ENCODE results near the gene FANCM.
"Not testable (repeated sequence)": the region's sequence is repeated elsewhere in the genome, so short reads cannot be mapped to it uniquely, and the experiment has no call there.

FANCM gene

DNA sequence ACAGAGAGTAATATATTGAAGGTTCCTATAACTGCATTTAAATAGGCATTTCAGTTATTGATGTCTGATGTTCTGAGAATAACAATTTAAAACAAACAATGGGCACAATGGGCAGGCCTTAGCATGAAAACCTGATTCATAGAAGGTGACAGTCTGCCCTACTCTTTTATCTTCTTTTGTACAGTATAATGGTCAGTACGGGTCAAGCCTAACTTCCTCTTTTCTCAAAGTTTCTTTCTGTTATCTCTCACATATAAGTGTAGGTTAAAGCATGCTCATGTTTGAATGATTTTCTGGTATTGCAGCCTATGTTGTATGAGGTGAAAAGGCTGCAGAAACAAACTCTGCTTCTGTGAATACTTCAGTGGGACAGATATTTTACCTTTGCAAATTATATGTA, 15.6 kb upstream of the FANCM start:
- no peak overlapping the region for H3K9ac ChIP-seq (ENCODE audit: low read depth, low read length)
- H3K27me3 ChIP-seq (ENCODE audit: insufficient read depth, low read length), result no peaks in the 10 kb centered on the region
- no CpG with 5 or more reads among the region's 1 CpG for WGBS
- no peaks in the 10 kb centered on the region for H3K9me3 ChIP-seq (ENCODE audit: insufficient read depth, low read depth, low read length)
- no peak overlapping the region for H3K27ac ChIP-seq (ENCODE audit: low read depth, low read length)
- no peak overlapping the region for H3K4me3 ChIP-seq (ENCODE audit: low read length)
- H3K4me1 ChIP-seq (ENCODE audit: insufficient read depth, low read length), result no peaks in the 10 kb centered on the region
- peaks cover 95% of the 10 kb centered on the region for H3K36me3 ChIP-seq (ENCODE audit: insufficient read depth, low read length)

DNA sequence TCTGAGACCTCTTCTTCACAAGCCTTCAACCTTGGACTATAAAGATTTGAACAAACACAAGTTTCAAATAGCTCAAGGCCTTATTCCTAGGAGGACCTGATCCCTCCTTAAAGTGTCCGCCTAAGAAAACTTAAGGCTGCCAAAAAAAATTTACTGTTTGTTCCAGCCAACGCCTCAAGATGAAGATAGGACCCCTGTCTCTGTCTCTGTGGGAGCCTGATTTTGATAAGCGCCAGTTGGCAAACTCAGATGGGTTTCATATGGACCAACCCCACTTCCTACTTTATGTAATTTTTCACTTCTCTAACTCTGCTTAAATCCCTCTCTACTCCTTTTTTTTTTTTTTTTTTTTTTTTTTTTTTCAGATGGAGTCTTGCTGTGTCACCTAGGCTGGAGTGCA, 12.5 kb upstream of the FANCM start:
- no peak overlapping the region for H3K27ac ChIP-seq (ENCODE audit: low read depth, low read length)
- H3K9me3 ChIP-seq (ENCODE audit: insufficient read depth, low read depth, low read length), result no peaks in the 10 kb centered on the region
- H3K36me3 ChIP-seq (ENCODE audit: insufficient read depth, low read length), result peaks cover 91% of the 10 kb centered on the region
- no peak overlapping the region for H3K4me3 ChIP-seq (ENCODE audit: low read length)
- no peaks in the 10 kb centered on the region for H3K27me3 ChIP-seq (ENCODE audit: insufficient read depth, low read length)
- H3K4me1 ChIP-seq (ENCODE audit: insufficient read depth, low read length), result no peaks in the 10 kb centered on the region
- 95% methylated on average over 3 of the region's 3 CpGs for WGBS
- H3K9ac ChIP-seq (ENCODE audit: low read depth, low read length), result no peak overlapping the region

DNA sequence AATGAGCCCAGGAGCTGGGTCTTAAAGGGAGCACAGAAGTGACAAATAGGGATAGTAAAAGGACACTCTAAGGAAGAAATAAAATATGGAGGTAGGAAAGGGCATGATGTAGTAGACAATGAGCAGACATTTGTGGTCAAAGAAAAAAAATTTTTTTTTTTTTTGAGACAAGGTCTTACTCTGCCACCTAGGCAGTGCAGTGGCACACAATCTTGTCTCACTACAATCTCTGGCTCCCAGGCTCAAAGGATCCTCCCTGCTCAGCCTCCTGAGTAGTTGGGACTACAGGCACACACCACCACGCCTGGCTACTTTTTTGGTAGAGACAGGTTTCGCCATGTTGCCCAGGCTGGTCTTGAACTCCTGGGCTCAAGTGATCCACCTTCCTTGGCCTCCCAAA, 10.0 kb upstream of the FANCM start:
- H3K27ac ChIP-seq (ENCODE audit: low read depth, low read length), result no peak overlapping the region
- no peaks in the 10 kb centered on the region for H3K9me3 ChIP-seq (ENCODE audit: insufficient read depth, low read depth, low read length)
- no peaks in the 10 kb centered on the region for H3K27me3 ChIP-seq (ENCODE audit: insufficient read depth, low read length)
- no peak overlapping the region for H3K4me3 ChIP-seq (ENCODE audit: low read length)
- 94% methylated on average over 2 of the region's 2 CpGs for WGBS
- peaks cover 92% of the 10 kb centered on the region for H3K36me3 ChIP-seq (ENCODE audit: insufficient read depth, low read length)
- H3K9ac ChIP-seq (ENCODE audit: low read depth, low read length), result no peak overlapping the region
- peaks cover 4% of the 10 kb centered on the region; the same call in 1 of the 2 replicates for H3K4me1 ChIP-seq (ENCODE audit: insufficient read depth, low read length)

DNA sequence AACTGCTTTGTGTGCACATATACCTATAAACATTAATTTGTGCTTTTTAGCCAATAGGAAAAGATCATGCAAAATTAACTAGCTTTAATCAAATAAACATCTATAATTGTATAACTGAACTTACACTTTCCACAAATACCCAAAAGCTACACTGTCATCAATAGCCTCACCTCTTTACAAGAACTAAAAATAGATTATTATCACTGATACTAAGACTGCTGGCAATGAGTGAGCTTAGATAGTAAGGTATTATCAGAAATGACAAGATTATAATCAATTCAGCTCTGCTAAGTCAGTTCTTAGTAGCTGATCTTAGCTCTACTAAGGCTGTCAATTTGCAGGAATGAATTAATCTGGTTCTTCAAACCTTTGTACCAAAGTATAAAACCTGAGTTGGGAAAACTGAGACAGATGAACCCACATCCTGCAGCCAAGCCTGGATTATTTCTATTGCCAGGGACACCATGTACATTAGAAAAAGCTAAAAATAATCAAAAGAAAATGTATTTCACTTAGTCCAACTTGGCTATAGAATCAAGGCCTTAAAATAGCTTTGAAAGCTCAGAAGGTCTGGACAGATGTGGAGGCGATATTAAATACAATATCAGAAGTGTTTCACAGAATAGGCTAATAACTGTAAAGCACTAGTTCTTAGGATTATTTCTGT, 6.6 kb upstream of the FANCM start:
- H3K4me1 ChIP-seq (ENCODE audit: insufficient read depth, low read length), result peaks cover 9% of the 10 kb centered on the region; the same call in 1 of the 2 replicates
- no peak overlapping the region for H3K4me3 ChIP-seq (ENCODE audit: low read length)
- no peak overlapping the region for H3K9ac ChIP-seq (ENCODE audit: low read depth, low read length)
- H3K9me3 ChIP-seq (ENCODE audit: insufficient read depth, low read depth, low read length), result no peaks in the 10 kb centered on the region
- H3K27me3 ChIP-seq (ENCODE audit: insufficient read depth, low read length), result no peaks in the 10 kb centered on the region
- peaks cover 73% of the 10 kb centered on the region for H3K36me3 ChIP-seq (ENCODE audit: insufficient read depth, low read length)
- 100% methylated on average over 1 of the region's 1 CpG for WGBS
- no peak overlapping the region for H3K27ac ChIP-seq (ENCODE audit: low read depth, low read length)

DNA sequence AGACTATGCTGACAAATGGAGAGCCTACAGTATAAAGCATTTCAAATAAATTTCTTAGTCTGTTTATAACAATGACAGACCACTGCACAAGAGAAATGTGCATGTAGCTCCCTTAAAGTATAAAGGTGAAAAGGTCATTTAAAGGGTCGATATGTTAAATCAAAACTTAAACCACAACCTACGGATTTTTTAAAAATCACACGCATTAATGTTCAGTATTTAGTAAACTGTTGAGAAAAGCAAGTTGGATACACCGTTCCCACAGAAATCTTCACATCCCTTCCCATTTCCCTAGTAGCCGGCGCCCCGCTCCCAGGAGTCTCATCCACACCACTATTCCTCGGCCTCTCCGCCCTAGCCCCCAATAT, 2.1 kb upstream of the FANCM start:
- WGBS, result under 1% methylated on average over 7 of the region's 9 CpGs
- peaks cover 31% of the 10 kb centered on the region for H3K36me3 ChIP-seq (ENCODE audit: insufficient read depth, low read length)
- peaks cover 16% of the 10 kb centered on the region for H3K4me1 ChIP-seq (ENCODE audit: insufficient read depth, low read length)
- H3K9ac ChIP-seq (ENCODE audit: low read depth, low read length), result peak overlapping the region; percentile 91
- H3K4me3 ChIP-seq (ENCODE audit: low read length), result peak overlapping the region; percentile 79
- H3K27ac ChIP-seq (ENCODE audit: low read depth, low read length), result peak overlapping the region; percentile 82
- no peaks in the 10 kb centered on the region for H3K9me3 ChIP-seq (ENCODE audit: insufficient read depth, low read depth, low read length)
- H3K27me3 ChIP-seq (ENCODE audit: insufficient read depth, low read length), result no peaks in the 10 kb centered on the region

DNA sequence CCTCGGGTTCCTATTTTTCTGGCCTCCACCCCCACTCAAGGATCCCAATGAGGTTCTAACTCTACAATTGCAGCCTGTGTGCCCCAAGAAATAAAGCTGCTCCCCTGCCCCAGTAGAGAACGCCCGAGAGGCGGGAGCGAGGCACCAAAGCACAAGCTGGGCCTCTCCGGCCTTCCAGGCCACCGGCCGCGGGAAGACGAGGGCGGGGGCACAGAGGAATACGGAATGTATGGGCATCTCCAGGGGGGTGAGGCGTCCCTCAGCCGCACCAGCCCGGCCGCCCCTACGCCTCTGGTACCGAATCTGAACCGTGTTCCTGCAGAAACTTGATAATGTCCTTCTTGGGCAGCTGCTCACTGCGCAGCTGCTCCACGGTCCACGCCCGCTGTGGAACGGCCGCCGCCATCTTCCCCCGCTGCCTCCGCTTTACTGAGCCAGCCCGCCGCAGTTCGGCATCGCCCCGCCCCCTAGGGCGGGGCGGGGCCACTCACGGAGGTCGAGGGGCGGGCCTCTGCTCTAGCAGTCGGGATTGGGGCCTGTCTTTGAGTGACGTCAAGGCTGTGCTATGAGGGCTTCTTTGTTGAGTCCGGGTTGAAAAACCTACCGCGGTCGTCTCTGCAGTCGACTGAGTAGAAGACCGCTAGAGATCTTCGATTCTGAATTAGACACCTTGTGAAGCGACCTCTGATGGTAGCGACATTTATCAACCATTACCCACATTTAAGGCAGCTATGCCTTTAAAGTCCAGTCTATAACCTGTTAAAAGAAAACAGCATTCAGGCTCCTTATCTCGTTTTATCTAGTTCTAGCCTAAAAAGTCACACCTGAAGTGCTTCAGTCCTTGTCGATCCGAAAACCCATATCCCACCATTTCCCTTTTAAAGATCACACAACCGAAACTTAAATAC, 1.4 kb upstream of the FANCM start, which contains the start of gene FKBP3:
Gene FKBP3 (minus strand): TSS at position 431 of the 908 bp plus-strand sequence. CDS start 25 bp downstream, at position 406.
- Histone ChIP-seq H3K4me3 (ENCODE audit: low read length) (peak within 1 kb of the TSS; percentile 79), H3K4me1 (ENCODE audit: insufficient read depth, low read length) (peaks cover 16% of the 10 kb centered on the region), H3K9me3 (ENCODE audit: insufficient read depth, low read depth, low read length) (no peaks in the 10 kb centered on the region), H3K27me3 (ENCODE audit: insufficient read depth, low read length) (no peaks in the 10 kb centered on the region), H3K27ac (ENCODE audit: low read depth, low read length) (peak within 1 kb of the TSS; percentile 82), H3K36me3 (ENCODE audit: insufficient read depth, low read length) (peaks cover 25% of the 10 kb centered on the region), H3K9ac (ENCODE audit: low read depth, low read length) (peak within 1 kb of the TSS; percentile 91)
- under 1% methylated on average over 53 of the region's 53 CpGs for WGBS

DNA sequence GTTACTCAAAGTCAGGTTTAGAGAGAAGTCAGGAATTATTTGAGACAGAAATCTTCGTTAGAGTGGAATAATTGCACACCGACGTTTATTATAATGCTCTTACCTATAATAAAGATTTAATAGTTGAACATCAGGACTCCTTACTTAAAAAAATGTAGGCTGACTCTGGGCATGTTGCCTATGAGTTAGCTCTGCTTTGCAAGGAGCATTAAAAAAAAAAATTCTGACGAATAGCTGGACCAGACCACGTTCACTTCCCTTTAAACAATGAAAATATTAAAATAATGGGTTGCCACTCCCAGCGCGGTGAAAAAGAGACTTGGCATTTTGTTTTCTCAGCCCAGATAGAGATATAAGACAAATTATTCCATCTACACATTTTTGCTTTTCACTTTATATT, 574 bp upstream of the FANCM start:
- peak overlapping the region; percentile 79 for H3K4me3 ChIP-seq (ENCODE audit: low read length)
- no peaks in the 10 kb centered on the region for H3K9me3 ChIP-seq (ENCODE audit: insufficient read depth, low read depth, low read length)
- peak overlapping the region; percentile 16; the same call in 1 of the 2 replicates for H3K27ac ChIP-seq (ENCODE audit: low read depth, low read length)
- H3K4me1 ChIP-seq (ENCODE audit: insufficient read depth, low read length), result peaks cover 16% of the 10 kb centered on the region
- peak overlapping the region; percentile 8; the same call in 1 of the 2 replicates for H3K9ac ChIP-seq (ENCODE audit: low read depth, low read length)
- no peaks in the 10 kb centered on the region for H3K27me3 ChIP-seq (ENCODE audit: insufficient read depth, low read length)
- WGBS, result 0% methylated on average over 1 of the region's 7 CpGs
- peaks cover 16% of the 10 kb centered on the region for H3K36me3 ChIP-seq (ENCODE audit: insufficient read depth, low read length)

DNA sequence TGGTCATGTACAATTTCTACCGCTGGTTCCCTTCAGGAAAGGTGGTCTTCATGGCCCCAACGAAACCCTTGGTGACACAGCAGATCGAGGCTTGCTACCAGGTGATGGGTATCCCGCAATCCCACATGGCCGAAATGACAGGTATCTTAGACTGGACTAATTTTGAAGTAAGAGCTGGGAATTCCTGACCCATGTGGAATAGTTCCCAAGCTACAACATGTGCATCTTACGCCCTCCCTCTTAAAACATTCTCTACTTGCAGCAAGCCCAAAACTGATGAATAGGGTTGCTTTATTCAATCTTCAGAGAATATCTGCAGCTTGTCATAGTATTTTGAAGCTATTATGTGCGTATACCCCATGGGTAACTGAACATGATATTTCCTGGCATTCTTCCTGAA, 669 bp downstream of the FANCM start:
- Histone ChIP-seq H3K9ac (ENCODE audit: low read depth, low read length) (peak overlapping the region; percentile 59), H3K36me3 (ENCODE audit: insufficient read depth, low read length) (peaks cover 7% of the 10 kb centered on the region), H3K27ac (ENCODE audit: low read depth, low read length) (peak overlapping the region; percentile 29; the same call in 1 of the 2 replicates), H3K4me1 (ENCODE audit: insufficient read depth, low read length) (peaks cover 12% of the 10 kb centered on the region), H3K9me3 (ENCODE audit: insufficient read depth, low read depth, low read length) (no peaks in the 10 kb centered on the region), H3K4me3 (ENCODE audit: low read length) (peak overlapping the region; percentile 79), H3K27me3 (ENCODE audit: insufficient read depth, low read length) (no peaks in the 10 kb centered on the region)
- 3% methylated on average over 7 of the region's 7 CpGs for WGBS

DNA sequence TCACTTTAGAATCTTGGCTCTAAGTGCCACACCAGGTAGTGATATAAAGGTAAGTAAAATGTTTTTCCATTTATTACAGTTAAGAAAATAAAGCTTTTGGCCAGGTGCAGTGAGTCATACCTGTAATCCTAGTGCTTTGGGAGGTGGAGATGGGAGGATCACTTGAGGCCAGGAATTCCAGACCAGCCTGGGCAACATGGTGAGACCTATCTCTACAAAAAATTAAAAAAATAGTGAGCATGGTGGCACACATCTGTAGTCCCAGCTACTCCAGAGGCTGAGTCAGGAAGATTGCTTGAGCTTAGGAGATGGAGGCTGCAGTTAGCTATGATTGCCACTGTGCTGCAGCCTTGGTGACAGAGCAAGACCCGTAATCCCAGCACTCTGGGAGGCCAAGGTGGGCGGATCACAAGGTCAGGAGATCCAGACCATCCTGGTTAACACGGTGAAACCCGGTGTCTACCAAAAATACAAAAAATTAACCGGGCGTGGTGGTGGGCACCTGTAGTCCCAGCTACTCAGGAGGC, 5.0 kb downstream of the FANCM start:
- no peaks in the 10 kb centered on the region for H3K36me3 ChIP-seq (ENCODE audit: insufficient read depth, low read length)
- H3K9me3 ChIP-seq (ENCODE audit: insufficient read depth, low read depth, low read length), result no peaks in the 10 kb centered on the region
- H3K4me3 ChIP-seq (ENCODE audit: low read length), result no peak overlapping the region
- 92% methylated on average over 6 of the region's 6 CpGs for WGBS
- no peak overlapping the region for H3K9ac ChIP-seq (ENCODE audit: low read depth, low read length)
- H3K27me3 ChIP-seq (ENCODE audit: insufficient read depth, low read length), result no peaks in the 10 kb centered on the region
- H3K4me1 ChIP-seq (ENCODE audit: insufficient read depth, low read length), result peaks cover 7% of the 10 kb centered on the region
- H3K27ac ChIP-seq (ENCODE audit: low read depth, low read length), result no peak overlapping the region

DNA sequence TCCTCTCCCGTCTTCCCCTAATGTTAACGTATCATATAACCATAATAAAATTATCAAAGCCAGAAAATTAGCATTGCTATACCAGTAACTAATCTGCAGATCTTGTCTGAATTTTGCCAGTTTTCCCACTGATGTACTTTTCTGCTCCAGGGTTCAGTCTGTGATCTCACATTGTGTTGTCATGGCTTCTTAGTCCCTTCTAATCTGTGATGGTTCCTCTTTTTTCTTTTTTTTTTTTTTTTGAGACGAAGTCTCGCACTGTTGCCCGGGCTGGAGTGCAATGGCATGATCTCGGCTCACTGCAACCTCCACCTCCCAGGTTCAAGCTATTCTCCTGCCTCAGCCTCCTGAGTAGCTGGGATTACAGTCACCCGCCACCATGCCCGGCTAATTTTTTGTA, 6.4 kb downstream of the FANCM start:
- H3K9ac ChIP-seq (ENCODE audit: low read depth, low read length); H3K4me3 ChIP-seq (ENCODE audit: low read length); H3K27me3 ChIP-seq (ENCODE audit: insufficient read depth, low read length); H3K36me3 ChIP-seq (ENCODE audit: insufficient read depth, low read length); H3K4me1 ChIP-seq (ENCODE audit: insufficient read depth, low read length); H3K27ac ChIP-seq (ENCODE audit: low read depth, low read length); H3K9me3 ChIP-seq (ENCODE audit: insufficient read depth, low read depth, low read length): not testable (repeated sequence)
- 92% methylated on average over 8 of the region's 8 CpGs for WGBS

DNA sequence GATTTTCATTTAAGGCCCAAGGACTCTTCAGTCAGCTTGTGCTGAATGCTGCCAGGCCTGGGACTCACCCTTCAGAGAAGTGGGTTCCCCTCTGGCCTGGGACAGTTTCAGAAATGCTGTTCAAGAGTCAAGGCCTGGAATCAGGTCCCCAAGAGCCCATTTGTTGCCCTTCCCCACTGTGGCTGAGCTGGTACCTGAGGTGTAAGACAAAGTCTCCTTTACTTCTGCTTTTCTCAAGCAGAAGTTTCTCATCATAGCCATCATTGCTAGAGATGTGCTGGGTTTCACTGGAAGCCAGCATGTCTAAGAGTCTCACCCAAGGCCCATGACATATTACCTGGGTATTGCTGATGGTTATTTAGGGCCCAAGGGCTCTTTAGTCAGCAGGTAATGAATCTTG, 8.9 kb downstream of the FANCM start:
- Histone ChIP-seq H3K4me1 (ENCODE audit: insufficient read depth, low read length) (peaks cover under 1% of the 10 kb centered on the region; the same call in 1 of the 2 replicates), H3K27ac (ENCODE audit: low read depth, low read length) (no peak overlapping the region), H3K4me3 (ENCODE audit: low read length) (no peak overlapping the region), H3K36me3 (ENCODE audit: insufficient read depth, low read length) (peaks cover 9% of the 10 kb centered on the region), H3K9ac (ENCODE audit: low read depth, low read length) (no peak overlapping the region), H3K9me3 (ENCODE audit: insufficient read depth, low read depth, low read length) (no peaks in the 10 kb centered on the region), H3K27me3 (ENCODE audit: insufficient read depth, low read length) (no peaks in the 10 kb centered on the region)
